ENCODE measurements around the gene AP1B1. TPM values are rescaled to one million over a fixed set of nuclear protein-coding genes. Genes with fewer than 3 reads are reported as not detected.
"Not testable (repeated sequence)": the region's sequence is repeated elsewhere in the genome, so short reads cannot be mapped to it uniquely, and the experiment has no call there.

AP1B1 gene
- total RNA-seq, 1 experiment from 2014 or later = 65.6 TPM

GRCh38 chr22:29388759-29389090, 355 bp upstream of the AP1B1 start:
- no peak for DNase-seq (ENCODE audit: low read depth)

GRCh38 chr22:29386708-29387107, 1.7 kb downstream of the AP1B1 start:
- no peak for DNase-seq (ENCODE audit: low read depth)

- DNase-seq (ENCODE audit: low read depth) = no peak
Measured at GRCh38 chr22:29385748-29386147, 2.6 kb downstream of the AP1B1 start.

- no peak for DNase-seq (ENCODE audit: low read depth)
Measured at GRCh38 chr22:29385151-29385704, 3.1 kb downstream of the AP1B1 start.

GRCh38 chr22:29383740-29384139, 4.6 kb downstream of the AP1B1 start:
- no peak for DNase-seq (ENCODE audit: low read depth)

GRCh38 chr22:29382580-29383302, 5.6 kb downstream of the AP1B1 start:
- peak; percentile 52 for DNase-seq (ENCODE audit: low read depth)

GRCh38 chr22:29380856-29381255, 7.5 kb downstream of the AP1B1 start:
- no peak for DNase-seq (ENCODE audit: low read depth)

- DNase-seq (ENCODE audit: low read depth) = peak; percentile 90
Measured at GRCh38 chr22:29380032-29380781, 8.2 kb downstream of the AP1B1 start.

- no peak for DNase-seq (ENCODE audit: low read depth)
Measured at GRCh38 chr22:29379258-29379657, 9.1 kb downstream of the AP1B1 start.

- no peak for DNase-seq (ENCODE audit: low read depth)
Measured at GRCh38 chr22:29377979-29378378, 10.4 kb downstream of the AP1B1 start.

GRCh38 chr22:29376705-29377104, 11.7 kb downstream of the AP1B1 start:
- DNase-seq (ENCODE audit: low read depth) = not testable (repeated sequence)

GRCh38 chr22:29375398-29376076, 12.8 kb downstream of the AP1B1 start:
- no peak for DNase-seq (ENCODE audit: low read depth)

GRCh38 chr22:29374806-29375205, 13.6 kb downstream of the AP1B1 start:
- not testable (repeated sequence) for DNase-seq (ENCODE audit: low read depth)

GRCh38 chr22:29374401-29374800, 14.0 kb downstream of the AP1B1 start:
- no peak for DNase-seq (ENCODE audit: low read depth)

GRCh38 chr22:29370537-29370936, 17.8 kb downstream of the AP1B1 start:
- DNase-seq (ENCODE audit: low read depth) = no peak

- DNase-seq (ENCODE audit: low read depth) = peak; percentile 66
Measured at GRCh38 chr22:29369460-29369859, 18.9 kb downstream of the AP1B1 start.

GRCh38 chr22:29359469-29359868, 28.9 kb downstream of the AP1B1 start:
- no peak for DNase-seq (ENCODE audit: low read depth)

- DNase-seq (ENCODE audit: low read depth) = not testable (repeated sequence)
Measured at GRCh38 chr22:29357193-29357890, 31.0 kb downstream of the AP1B1 start.

- no peak for DNase-seq (ENCODE audit: low read depth)
Measured at GRCh38 chr22:29353860-29354259, 34.5 kb downstream of the AP1B1 start.

GRCh38 chr22:29353286-29353685, 35.1 kb downstream of the AP1B1 start:
- no peak for DNase-seq (ENCODE audit: low read depth)

- DNase-seq (ENCODE audit: low read depth) = no peak
Measured at GRCh38 chr22:29352778-29353177, 35.6 kb downstream of the AP1B1 start.

GRCh38 chr22:29351891-29352290, 36.5 kb downstream of the AP1B1 start:
- no peak for DNase-seq (ENCODE audit: low read depth)
